ENCODE measurements around the gene TMEM40.

- TF ChIP-seq CTCF (conservative IDR thresholded peaks at IDR 0.05; ENCODE audit: low read length) = no peak
- TF ChIP-seq EZH2phosphoT487 (IDR thresholded peaks at IDR 0.05; ENCODE audit: borderline replicate concordance, low read depth, low read length) = no peak
These were observed 25.5 kb downstream of the TMEM40 start for GRCh38 chr3:12733566-12733965.

All from OCI-LY7 (cell line).